HG03469 (cell line): ENCODE measurements around the gene KLHL4.
"Not testable (repeated sequence)": the region's sequence is repeated elsewhere in the genome, so short reads cannot be mapped to it uniquely, and the experiment has no call there.

Source experiments
- ATAC-seq: cut with Tn5 transposase; IDR thresholded peaks from one replicate; pipeline ENCODE4 v1.9.1; 2021; ENCODE audit warnings: mild to moderate bottlenecking, moderate library complexity, moderate number of reproducible peaks; ENCODE audit not compliant: unreplicated experiment

KLHL4 gene

DNA sequence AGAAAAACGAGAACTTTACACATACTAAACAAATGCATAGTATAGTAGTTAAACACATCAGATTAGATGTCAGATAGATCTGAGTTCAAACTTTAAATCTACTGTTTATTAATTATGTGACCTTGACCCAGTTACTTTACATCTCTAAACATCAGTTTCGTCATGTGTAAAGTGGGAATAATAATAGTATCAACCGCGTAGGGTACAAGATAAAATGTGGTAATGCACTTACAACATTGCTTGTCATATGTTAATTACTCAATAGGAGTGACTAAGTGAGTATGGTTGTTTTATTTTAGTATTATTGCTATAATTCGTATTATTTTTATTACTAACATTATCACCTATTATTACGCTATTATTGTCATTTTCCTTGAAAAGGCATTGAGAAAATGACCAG, 144.2 kb downstream of the KLHL4 start:
- ATAC-seq: no peak

DNA sequence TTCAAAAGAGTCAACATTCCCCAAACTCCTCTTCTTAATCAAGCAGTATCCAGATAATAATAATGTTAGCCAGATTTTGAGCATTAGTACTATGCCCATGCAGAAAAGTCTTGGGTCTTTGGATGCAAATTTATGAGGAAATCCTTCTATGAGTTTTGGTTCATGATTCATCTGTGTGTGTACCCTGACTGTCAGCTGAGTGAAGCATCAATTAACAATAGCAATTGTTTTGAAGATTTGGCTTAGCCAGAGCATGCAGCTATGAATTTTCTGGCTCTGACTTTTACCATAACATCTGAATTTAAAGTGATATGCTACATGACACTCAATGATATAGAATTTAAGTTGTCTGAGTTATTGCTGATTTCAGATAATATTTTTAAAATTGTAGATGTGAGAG, 145.8 kb downstream of the KLHL4 start:
- ATAC-seq: no peak

DNA sequence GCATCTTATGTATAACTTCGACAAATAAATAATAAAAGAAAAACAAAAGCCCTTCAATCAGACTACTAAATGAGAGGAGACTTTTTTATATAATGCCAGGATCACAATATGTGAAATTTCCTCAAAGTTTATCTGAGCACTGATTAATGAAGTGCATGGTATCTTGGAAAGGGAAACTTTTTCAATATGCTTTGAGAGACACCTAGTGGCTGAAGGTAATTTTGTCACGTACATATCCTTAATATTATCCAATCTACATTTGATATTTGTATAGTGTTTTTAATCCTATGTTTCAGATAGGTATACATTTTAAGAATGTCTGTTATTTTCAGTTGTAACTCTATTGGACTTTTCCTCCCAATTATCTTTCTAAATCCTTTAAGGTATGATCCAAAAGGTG, 146.8 kb downstream of the KLHL4 start:
- no peak for ATAC-seq

DNA sequence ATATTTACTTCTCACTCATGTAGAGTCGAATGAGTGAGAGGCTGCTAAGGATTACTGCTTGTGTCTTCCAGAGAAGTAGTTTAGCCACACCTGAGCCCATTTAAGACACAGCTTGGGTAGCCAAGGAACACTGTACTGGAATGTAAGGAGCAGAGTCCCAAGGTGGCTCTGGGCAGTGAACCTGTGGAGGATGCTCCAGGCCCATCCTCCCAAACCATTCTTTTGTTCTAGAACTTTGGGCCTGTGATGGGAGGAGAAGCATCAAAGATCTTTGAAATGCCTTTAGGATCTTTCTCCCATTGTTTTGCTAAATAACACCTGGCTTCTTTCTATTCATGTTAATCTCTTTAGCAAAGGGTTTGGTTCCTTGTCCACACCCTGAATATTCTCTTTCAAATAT, 162.2 kb downstream of the KLHL4 start:
- ATAC-seq: no peak

DNA sequence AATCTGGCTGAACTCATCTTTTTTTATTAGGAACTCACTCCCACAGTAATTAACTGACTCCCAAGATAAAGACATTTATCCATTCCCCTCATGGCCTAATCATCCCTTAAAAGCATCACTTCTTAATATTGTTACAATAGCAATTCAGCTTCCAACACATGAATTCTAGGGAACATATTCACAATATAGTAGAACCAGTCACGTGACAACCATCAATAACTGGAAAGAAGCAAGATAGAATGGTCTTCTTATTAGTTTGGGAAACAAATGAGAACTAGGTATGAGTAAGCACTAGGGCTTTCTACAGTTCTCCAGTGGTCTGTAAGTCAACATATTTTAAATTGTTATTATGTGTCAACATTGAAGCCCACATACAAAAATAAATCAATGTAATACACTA, 170.1 kb downstream of the KLHL4 start:
- ATAC-seq: no peak

DNA sequence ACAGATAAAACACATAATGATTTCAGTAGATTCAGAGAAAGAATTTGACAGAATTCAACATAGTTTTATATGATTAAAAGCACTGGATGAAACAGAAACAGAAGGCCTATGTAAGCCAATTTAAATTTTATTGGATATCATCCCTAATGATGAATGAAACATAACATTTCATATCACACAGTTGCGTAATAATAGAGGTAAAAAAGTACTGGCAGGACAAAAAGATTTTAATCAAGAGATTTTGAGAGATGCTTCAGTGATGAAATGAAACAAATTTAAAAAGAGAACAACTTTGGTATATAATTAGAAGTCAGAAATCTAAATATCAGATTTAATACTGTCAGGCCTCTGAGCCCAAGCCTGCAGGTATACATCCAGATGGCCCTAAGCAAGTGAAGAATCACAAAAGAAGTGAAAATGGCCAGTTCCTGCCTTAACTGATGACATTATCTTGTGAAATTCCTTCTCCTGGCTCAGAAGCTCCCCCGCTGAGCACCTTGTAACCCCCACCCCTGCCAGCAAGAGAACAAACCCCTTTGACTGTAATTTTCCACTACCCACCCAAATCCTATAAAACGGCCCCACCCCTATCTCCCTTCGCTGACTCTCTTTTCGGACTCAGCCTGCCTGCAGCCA, 170.6 kb downstream of the KLHL4 start:
- ATAC-seq: not testable (repeated sequence)

DNA sequence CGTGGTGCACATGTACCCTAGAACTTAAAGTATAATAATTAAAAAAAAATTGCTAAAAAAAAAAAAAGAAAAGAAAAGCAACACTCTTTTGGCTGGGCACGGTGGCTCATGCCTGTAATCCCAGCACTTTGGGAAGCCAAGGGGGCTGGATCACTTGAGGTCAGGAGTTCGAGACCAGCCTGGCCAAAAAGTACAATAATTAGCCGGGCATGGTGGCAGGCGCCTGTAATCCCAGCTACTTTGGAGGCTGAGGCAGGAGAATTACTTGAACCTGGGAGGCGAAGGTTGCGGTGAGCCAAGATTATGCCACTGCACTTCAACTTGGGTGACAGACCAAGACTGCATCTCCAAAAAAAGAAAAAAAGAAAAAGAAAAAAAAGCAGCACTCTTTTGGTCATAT, 171.6 kb downstream of the KLHL4 start:
- not testable (repeated sequence) for ATAC-seq

DNA sequence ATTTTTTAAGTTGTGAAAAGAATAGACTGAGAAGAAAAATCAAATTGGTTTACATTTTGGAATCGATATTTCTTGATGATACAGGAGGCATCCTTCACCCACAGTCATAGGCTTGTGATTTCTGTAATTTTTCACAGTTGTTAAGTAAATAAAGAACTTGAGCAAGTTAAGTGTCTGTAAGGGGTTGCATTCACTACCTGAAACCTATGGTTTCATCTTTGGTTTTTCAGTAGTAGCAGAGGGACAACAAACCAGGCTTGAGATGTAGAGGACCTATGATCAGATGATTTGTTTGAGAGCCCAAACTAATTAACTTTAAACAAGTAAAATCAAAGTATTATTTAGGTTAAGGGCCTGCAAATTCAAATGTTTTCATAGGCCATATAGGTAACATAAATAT, 175.6 kb downstream of the KLHL4 start:
- no peak for ATAC-seq

DNA sequence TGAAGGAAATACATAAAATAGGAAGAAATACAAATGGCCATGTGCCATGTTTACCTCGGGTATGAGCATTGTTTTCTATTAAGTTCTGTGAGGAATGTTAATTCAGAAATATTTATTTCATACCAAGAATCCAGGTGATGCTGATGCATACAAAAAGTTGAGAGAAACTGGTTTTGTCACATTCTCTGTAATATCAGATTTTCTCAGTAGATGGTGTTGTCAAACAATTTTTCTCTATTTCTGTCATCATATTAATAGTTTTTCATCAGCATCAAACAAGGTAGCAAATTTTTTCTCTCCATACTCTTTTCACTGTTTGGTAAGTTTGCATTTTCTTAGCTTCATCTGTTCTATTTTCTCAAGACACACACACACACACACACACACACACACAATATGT, 179.8 kb downstream of the KLHL4 start:
- ATAC-seq: no peak

DNA sequence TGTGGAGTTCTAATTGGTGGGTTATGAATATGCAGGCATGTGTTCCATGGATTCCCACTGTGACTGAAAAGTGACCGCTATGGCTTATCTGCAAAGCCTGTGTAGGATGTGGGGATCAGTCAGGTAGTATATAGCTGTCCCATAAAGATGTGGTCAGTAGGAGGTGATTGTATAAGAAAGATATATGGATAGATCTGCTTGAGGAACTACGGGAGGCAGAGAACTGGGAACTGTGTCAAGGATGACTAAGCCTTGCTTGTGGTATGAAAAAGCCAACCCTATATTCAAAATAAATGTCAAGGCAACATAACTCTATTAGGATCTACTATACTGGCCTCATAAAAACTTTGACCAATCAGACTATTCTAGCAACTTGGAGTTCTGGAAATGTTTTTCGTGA, 185.2 kb downstream of the KLHL4 start:
- no peak for ATAC-seq

DNA sequence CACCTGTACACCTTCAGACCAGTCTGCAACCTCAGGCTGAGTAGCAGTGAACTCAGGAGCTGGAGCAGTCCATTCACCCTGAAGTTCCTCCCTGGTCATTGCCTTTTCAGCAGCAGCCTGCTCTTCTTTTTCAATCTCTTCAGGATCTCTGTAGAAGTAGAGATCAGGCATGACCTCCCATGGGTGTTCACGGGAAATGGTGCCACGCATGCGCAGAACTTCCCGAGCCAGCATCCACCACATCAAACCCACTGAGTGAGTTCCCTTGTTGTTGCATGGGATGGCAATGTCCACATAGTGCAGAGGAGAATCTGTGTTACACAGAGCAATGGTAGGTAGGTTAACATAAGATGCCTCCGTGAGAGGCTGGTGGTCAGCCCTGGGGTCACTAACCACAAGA, 185.9 kb downstream of the KLHL4 start:
- not testable (repeated sequence) for ATAC-seq

DNA sequence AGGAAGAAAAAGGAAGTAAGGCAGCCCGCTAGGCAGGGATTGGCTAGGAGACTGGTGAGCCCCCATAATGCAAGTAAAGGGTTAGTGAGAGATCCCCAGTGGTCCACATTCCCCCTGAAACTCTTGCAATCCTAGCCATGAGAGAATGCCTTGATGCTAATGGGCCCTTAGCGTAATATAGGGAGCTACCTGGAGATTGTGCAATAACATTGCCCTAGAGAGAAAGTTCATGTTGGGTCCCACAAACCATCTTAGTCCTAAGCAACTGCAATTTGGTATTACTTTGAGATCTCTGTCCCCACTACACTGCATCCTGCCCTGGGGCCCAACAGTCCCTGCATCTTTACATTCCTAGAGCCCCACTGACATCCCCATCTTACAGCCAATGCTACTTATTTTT, 188.5 kb downstream of the KLHL4 start:
- no peak for ATAC-seq

DNA sequence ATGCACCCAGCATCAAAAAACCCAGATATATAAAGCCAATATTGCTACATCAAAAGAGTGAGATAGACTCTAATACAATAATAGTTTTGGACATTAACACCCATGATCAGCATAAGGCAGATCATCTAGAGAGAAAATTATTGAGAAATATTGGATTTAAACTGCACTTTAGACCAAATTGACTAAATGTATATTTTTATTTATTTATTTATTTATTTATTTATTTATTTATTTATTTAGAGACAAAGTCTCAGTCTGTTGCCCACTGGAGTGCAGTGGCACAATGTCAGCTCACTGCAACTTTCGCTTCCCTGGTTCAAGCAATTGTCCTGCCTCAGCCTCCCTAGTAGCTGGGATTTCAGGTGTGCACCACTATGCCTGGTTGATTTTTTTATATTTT, 193.0 kb downstream of the KLHL4 start:
- ATAC-seq: no peak
